GM18505 (cell line): ENCODE measurements around the gene RABL3.

Experiments
- ATAC-seq: cut with Tn5 transposase; IDR thresholded peaks from one replicate; pipeline ENCODE4 v1.9.1; 2021; ENCODE audit not compliant: unreplicated experiment
- POLR2A ChIP-seq: IDR thresholded peaks from 4 replicates; pipeline ENCODE4 v1.6.1; 2011; ENCODE audit warnings: borderline replicate concordance; ENCODE audit not compliant: insufficient read depth, insufficient read length; ENCODE audit errors: extremely low read depth

Gene RABL3, protein sequence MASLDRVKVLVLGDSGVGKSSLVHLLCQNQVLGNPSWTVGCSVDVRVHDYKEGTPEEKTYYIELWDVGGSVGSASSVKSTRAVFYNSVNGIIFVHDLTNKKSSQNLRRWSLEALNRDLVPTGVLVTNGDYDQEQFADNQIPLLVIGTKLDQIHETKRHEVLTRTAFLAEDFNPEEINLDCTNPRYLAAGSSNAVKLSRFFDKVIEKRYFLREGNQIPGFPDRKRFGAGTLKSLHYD

DNA sequence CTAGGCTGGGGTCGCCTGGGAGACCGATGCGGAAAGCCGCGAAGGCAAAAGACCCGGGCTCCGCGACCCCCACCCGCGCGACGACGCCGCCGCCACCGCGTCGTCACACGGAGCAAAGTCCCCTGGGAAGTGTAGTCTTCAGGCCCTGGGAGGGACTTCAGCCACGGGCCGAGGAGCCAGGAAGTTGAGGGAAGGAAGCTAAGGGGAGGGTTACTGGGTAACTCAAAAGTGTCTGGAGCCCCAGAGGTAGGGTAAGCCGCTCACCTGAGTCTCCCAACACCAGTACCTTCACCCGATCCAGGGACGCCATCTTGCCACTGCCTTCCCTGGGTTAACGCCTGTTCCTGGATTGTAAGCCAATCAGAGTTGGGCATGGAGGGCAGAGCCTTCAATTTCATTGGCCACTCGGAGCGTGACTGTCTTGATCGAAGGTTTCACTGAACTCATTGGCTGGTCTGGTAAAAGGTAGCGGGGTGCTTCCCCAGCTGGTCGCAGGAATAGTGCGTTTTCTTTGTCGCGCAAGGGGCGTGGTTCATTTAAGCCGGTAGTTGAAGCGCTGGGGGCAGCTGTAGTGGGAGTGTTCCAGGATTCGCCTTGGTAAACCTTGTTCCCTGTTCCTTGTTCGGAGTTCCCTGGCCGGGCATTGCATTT lies at the start of gene RABL3, which contains the start of gene GTF2E1:
RABL3 (minus strand) TSS at position 319 of the 651 bp plus-strand sequence; CDS start at position 310, 9 bp downstream.
GTF2E1 (plus strand) TSS at position 547 of the 651 bp plus-strand sequence. CDS start 7,809 bp downstream, outside the sequence.
- ATAC-seq: peak; percentile 98

GRCh38 chr3:120791913-120792312 lies 49.6 kb upstream of the RABL3 start:
- no peak for TF ChIP-seq POLR2A

More for the DNA sequence above, at the start of gene RABL3, which contains the start of gene GTF2E1:
- TF ChIP-seq POLR2A: peak; percentile 89

DNA sequence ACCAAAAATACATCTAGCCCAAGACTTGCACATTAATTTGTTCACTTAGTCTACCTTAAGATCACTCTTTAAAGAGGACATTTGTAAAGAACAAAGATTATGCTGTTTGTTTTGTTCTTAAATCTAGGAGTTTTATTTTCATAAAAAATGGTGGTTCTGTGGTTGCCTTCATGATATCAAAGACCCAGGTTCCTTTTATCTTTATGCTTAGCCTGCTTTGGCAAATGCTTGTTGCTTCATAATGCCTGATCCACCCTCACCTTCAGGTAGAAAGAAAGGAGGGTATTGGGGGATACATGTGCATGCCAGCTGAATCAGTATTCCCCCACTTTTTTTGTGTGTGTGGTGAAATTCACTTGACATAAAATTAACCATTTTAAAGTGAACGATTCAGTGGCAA lies 48.7 kb upstream of the RABL3 start:
- TF ChIP-seq POLR2A: no peak
- ATAC-seq: no peak

More at GRCh38 chr3:120791913-120792312, 49.6 kb upstream of the RABL3 start:
- ATAC-seq: no peak

DNA sequence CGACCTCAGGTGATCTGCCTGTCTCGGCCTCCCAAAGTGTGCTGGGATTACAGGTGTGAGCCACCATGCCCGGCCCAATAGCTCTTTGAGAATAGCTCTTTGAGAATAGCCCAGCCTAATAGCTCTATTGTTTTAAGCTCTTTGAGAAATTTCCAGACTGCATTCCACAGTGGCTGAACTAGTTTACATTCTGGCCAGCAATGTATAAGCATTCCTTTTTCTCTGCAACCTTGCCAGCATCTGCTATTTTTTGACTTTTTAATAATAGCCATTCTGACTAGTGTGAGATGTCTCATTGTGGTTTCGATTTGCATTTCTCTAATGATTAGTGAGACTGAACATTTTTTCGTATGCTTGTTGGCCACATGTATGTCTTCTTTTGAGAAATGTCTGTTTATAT lies 43.5 kb upstream of the RABL3 start:
- peak; percentile 59 for ATAC-seq

DNA sequence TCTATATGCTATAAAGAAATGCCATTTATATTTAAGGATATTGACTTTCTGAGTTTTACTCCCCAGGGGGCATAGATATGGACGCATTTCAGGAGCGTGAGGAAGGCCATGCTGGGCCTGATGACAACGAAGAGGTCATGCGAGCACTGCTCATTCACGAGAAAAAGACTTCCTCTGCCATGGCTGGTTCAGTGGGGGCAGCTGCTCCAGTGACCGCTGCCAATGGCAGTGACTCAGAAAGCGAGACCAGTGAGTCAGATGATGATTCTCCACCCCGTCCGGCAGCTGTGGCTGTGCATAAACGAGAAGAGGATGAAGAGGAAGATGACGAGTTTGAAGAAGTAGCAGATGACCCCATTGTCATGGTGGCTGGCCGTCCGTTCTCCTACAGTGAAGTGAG lies 38.7 kb upstream of the RABL3 start:
- TF ChIP-seq POLR2A: peak; percentile 17
- ATAC-seq: peak; percentile 93

- no peak for ATAC-seq
- TF ChIP-seq POLR2A: no peak
These were observed 36.5 kb upstream of the RABL3 start for GRCh38 chr3:120778776-120779175.

DNA sequence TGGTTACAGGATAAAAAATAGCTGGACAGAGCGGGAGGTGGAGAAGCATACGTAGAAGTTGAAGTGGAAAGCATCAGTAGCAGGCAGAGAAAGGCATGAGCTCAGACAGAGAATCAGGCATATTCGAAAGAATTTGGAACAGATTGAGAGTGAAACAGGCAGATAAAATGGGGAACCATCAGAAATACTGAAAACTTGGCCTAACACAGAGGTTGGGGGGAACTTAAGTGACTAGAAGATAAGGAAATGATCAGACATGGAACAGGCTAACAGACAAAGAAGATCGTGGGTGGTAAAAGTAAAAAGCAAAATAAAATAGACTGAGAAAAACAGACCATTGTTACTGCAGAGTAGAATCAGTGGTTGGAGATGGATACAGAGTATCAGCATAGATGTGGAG lies 33.1 kb upstream of the RABL3 start:
- no peak for ATAC-seq
- no peak for TF ChIP-seq POLR2A

DNA sequence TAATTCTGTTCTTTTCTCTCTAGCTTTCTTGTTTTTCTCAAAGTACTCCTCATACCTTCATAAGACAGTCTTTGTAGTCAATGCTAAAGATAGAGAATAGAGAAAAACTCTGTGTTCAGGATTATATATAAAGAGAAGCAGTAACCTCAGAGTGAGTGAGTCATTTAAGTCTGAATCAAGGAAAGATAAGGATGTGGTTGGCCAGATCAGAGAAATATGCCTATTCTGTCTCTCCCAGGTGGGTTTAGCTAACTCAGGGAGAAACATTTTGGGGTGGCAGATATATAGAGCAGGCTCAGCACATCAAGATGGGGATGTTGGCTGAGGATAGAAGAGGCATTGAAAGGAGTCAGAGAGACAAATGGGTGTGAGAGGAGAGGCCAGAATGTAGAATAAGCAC lies 31.6 kb upstream of the RABL3 start:
- TF ChIP-seq POLR2A: no peak
- peak; percentile 78 for ATAC-seq

DNA sequence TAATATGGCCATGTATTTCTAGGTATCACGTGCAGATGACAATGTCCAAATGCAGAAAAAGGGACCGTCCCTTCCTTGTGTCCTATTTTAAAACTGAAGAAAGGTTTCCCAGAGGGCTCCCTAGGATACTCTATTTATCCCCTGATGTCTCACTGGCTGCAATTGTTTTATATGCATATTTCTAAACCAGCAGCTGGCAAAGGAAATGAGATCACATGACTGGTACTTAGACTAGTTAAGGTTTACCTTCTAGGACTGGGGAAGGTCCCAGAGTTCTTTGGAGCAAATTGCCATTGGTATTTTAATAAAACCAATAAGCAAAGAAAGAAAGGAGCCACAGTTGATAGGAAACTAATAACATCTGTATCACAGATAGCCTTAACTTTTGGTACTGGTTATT lies 29.8 kb upstream of the RABL3 start:
- TF ChIP-seq POLR2A: no peak

GRCh38 chr3:120770891-120771290 lies 28.6 kb upstream of the RABL3 start:
- no peak for TF ChIP-seq POLR2A

More for the DNA sequence above, 29.8 kb upstream of the RABL3 start:
- ATAC-seq: no peak

GRCh38 chr3:120769436-120769835 lies 27.1 kb upstream of the RABL3 start:
- ATAC-seq: no peak
- no peak for TF ChIP-seq POLR2A

More at GRCh38 chr3:120770891-120771290, 28.6 kb upstream of the RABL3 start:
- ATAC-seq: no peak

GRCh38 chr3:120767106-120767505 lies 24.8 kb upstream of the RABL3 start:
- no peak for TF ChIP-seq POLR2A
- ATAC-seq: no peak

- no peak for TF ChIP-seq POLR2A
- ATAC-seq: no peak
These were observed 24.3 kb upstream of the RABL3 start for GRCh38 chr3:120766576-120766975.

- TF ChIP-seq POLR2A: no peak
- ATAC-seq: peak; percentile 55
These were observed 23.6 kb upstream of the RABL3 start for GRCh38 chr3:120765830-120766493.
